OCI-LY7 (cell line): ENCODE data around the gene SNRNP27. TPM values are rescaled to one million over a fixed set of nuclear protein-coding genes. Genes with fewer than 3 reads are reported as not detected.

ENCODE experiments used
- BruUV-seq: library from RNA; stranded (reverse); fragments of 400-500 nt; replicated peaks from 2 replicates; lab custom pipeline; 2021; lab: Mats Ljungman, UMichigan
- CTCF ChIA-PET: fragments of 300-600 bp; sonication (Branson Sonifier 250); formaldehyde crosslinking; loops from one replicate; lab custom pipeline; 2022; ENCODE audit warnings: antibody characterized with exemption; ENCODE audit not compliant: unreplicated experiment; lab: Charles Lee
- POLR2A ChIA-PET: fragments of 300-600 bp; sonication (Branson Sonifier 250); formaldehyde crosslinking; loops from one replicate; lab custom pipeline; 2022; ENCODE audit warnings: antibody characterized with exemption; lab: Charles Lee
- DNase-seq: peaks from one replicate; pipeline ENCODE4 v3.0.0-alpha.2; 2015; ENCODE audit warnings: low spot score
- H2AFZ ChIP-seq: fragments of 200-600 bp; sonication (generic), shearing (Covaris generic); 2 replicates; pipeline ENCODE4 v1.6.1; 2014; ENCODE audit warnings: mild to moderate bottlenecking, antibody characterized with exemption, low read length, moderate library complexity
- H3K27ac ChIP-seq: fragments of 200-600 bp; sonication (generic); 2 replicates; pipeline ENCODE4 v1.5.1; 2014; ENCODE audit warnings: mixed run types, low read depth, mild to moderate bottlenecking, moderate library complexity, low read length, inconsistent platforms; ENCODE audit not compliant: poor library complexity, severe bottlenecking
- H3K36me3 ChIP-seq: fragments of 200-600 bp; sonication (generic); 2 replicates; pipeline ENCODE4 v1.6.1; 2014; ENCODE audit warnings: mild to moderate bottlenecking, antibody characterized with exemption, low read length, moderate library complexity, mixed read lengths; ENCODE audit not compliant: insufficient read depth
- H3K4me1 ChIP-seq: fragments of 200-600 bp; sonication (generic); 2 replicates; pipeline ENCODE4 v1.5.1; 2014; ENCODE audit warnings: mild to moderate bottlenecking, low read length; ENCODE audit not compliant: insufficient read depth, poor library complexity, severe bottlenecking
- H3K4me2 ChIP-seq: fragments of 200-600 bp; sonication (generic); 2 replicates; pipeline ENCODE4 v1.6.1; 2014; ENCODE audit warnings: mild to moderate bottlenecking, low read length
- H3K4me3 ChIP-seq: fragments of 200-600 bp; sonication (generic); 2 replicates; pipeline ENCODE4 v1.5.1; 2014; ENCODE audit warnings: mild to moderate bottlenecking, low read depth, low read length; ENCODE audit not compliant: poor library complexity, severe bottlenecking
- H3K79me2 ChIP-seq: fragments of 200-600 bp; sonication (generic); 2 replicates; pipeline ENCODE4 v1.6.1; 2016; ENCODE audit warnings: low read depth, mild to moderate bottlenecking, low read length, moderate library complexity, mixed read lengths; ENCODE audit not compliant: insufficient read depth
- H3K9me2 ChIP-seq: fragments of 200-600 bp; sonication (generic); 2 replicates; pipeline ENCODE4 v1.6.1; 2016; ENCODE audit warnings: mild to moderate bottlenecking, low read length, mixed read lengths; ENCODE audit not compliant: insufficient read depth
- H3K9me3 ChIP-seq: fragments of 200-600 bp; sonication (generic); 2 replicates; pipeline ENCODE4 v1.6.1; 2014; ENCODE audit warnings: mild to moderate bottlenecking, mixed run types, low read length, mixed read lengths
- H4K20me1 ChIP-seq: fragments of 200-600 bp; sonication (generic); 2 replicates; pipeline ENCODE4 v1.6.1; 2014; ENCODE audit warnings: mild to moderate bottlenecking, antibody characterized with exemption, low read length, moderate library complexity, mixed read lengths; ENCODE audit not compliant: insufficient read depth
- EZH2phosphoT487 ChIP-seq: fragments of 200-600 bp; sonication (generic); IDR thresholded peaks from 2 replicates; pipeline ENCODE4 v1.6.1; 2018; ENCODE audit warnings: low read depth, borderline replicate concordance, mild to moderate bottlenecking, mixed run types, antibody characterized with exemption, low read length, moderate library complexity, mixed read lengths
- intact Hi-C: fragments of 100-400 bp; cut with micrococcal nuclease; formaldehyde crosslinking; loops from one replicate; pipeline ENCODE4 v1.10.0; 2022; ENCODE audit not compliant: unreplicated experiment
- total RNA-seq, 2 experiments: library from RNA; depleted of rRNA in 1 of 2; stranded (reverse); fragments of >200 nt in 1 of 2; shearing (Covaris generic) in 1 of 2; gene quantifications; 2 replicates each; pipeline ENCODE4 v1.2.3, GENCODE V29; 2014 to 2022
- TF ChIP-seq, protein P1 (sequence below): fragments of 200-600 bp; sonication (generic); conservative IDR thresholded peaks from 2 replicates; pipeline ENCODE4 v1.5.1; 2014; ENCODE audit warnings: mild to moderate bottlenecking, antibody characterized with exemption, low read length, moderate library complexity, mixed read lengths

Gene SNRNP27
- total RNA-seq, 2 experiments from 2014 or later = 42.2 to 76.0 TPM

DNA sequence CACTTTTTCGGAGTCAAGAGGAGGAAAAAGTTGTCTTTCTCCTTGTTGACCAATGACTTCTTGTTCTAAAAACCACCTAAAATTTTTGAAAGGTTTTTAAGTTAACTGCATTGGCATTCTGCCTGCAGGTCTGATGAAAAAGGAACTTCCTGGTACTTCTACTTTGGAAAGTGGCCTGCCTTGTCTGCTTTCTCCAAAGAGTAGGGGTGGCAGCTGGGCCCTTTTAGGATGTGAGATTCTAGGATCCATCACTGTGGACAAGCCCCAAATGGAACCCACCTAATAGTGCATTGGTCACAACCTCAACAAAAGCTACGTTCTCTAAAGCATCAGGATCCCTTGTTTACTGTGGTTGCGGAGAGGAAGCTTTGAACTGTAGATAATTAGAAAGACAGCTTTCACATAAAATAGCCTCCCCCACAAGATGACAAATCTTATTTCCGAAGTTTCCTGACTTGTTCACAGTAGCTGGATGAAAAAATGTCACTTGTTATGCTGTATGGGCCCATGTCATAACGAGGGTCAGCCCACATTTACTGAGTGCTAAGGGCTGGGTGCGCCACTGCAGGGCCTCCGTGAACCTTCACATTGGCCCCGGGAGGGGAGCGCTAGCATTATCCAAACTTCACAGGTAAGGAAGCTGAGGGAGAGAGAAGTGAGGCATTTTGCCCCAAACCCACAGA lies 50.2 kb downstream of the SNRNP27 start:
- H3K9me2 ChIP-seq = no peaks in the 10 kb centered on the region
- BruUV-seq = no TSS peak
- ChIA-PET POLR2A (interaction anchor here (0.5 to 1.1 kb wide), 3 partner anchors 10 to 282 kb away, joined by 3 read pairs; no protein-coding TSS in a partner anchor), CTCF (interaction anchor here (0.9 kb wide), 1 partner anchor 238 kb away, joined by 6 read pairs; no protein-coding TSS in a partner anchor)
- no peaks in the 10 kb centered on the region for H3K36me3 ChIP-seq
- H3K9me3 ChIP-seq = no peaks in the 10 kb centered on the region
- no peaks in the 10 kb centered on the region for H4K20me1 ChIP-seq
- H3K27ac ChIP-seq = no peak overlapping the region
- intact Hi-C loops = no loop called here
- H3K4me1 ChIP-seq = peaks cover 17% of the 10 kb centered on the region
- H3K4me3 ChIP-seq = no peak overlapping the region
- no peak overlapping the region for H3K4me2 ChIP-seq
- DNase-seq = no peak
- H3K79me2 ChIP-seq = no peaks in the 10 kb centered on the region
- no peak overlapping the region for H2AFZ ChIP-seq
- no peak for TF ChIP-seq EZH2phosphoT487
- TF ChIP-seq, protein P1, sequence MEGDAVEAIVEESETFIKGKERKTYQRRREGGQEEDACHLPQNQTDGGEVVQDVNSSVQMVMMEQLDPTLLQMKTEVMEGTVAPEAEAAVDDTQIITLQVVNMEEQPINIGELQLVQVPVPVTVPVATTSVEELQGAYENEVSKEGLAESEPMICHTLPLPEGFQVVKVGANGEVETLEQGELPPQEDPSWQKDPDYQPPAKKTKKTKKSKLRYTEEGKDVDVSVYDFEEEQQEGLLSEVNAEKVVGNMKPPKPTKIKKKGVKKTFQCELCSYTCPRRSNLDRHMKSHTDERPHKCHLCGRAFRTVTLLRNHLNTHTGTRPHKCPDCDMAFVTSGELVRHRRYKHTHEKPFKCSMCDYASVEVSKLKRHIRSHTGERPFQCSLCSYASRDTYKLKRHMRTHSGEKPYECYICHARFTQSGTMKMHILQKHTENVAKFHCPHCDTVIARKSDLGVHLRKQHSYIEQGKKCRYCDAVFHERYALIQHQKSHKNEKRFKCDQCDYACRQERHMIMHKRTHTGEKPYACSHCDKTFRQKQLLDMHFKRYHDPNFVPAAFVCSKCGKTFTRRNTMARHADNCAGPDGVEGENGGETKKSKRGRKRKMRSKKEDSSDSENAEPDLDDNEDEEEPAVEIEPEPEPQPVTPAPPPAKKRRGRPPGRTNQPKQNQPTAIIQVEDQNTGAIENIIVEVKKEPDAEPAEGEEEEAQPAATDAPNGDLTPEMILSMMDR = no peak

DNA sequence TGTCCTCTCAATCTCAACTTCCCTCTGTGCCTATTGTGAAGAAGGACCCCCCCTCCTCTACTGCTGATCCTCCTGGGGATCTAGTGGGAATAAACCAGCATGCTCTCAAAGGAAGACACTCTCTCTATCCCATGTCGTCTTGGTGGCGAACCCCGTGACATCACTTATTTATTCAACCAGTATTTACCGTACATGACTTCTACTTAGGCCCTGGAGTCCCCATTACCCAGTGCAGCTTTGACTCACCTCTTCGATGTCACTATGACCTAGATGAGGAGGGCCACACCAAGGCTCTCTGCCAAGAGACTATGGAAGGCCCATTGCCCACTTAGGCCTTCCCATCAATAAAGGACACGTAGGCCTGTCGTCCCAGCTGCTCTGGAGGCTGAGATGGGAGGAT lies 51.0 kb downstream of the SNRNP27 start:
- H3K9me2 ChIP-seq = no peaks in the 10 kb centered on the region
- no peak overlapping the region for H3K4me3 ChIP-seq
- H4K20me1 ChIP-seq = no peaks in the 10 kb centered on the region
- BruUV-seq = no TSS peak
- POLR2A ChIA-PET = interaction anchor here (0.5 to 1.1 kb wide), 2 partner anchors 11 to 125 kb away, joined by 3 read pairs; no protein-coding TSS in a partner anchor
- H3K79me2 ChIP-seq = no peaks in the 10 kb centered on the region
- intact Hi-C loops = no loop called here
- peaks cover 17% of the 10 kb centered on the region for H3K4me1 ChIP-seq
- CTCF ChIA-PET = interaction anchor here (0.9 kb wide), 1 partner anchor 237 kb away, joined by 6 read pairs; no protein-coding TSS in a partner anchor
- H2AFZ ChIP-seq = no peak overlapping the region
- no peak overlapping the region for H3K27ac ChIP-seq
- no peaks in the 10 kb centered on the region for H3K36me3 ChIP-seq
- H3K4me2 ChIP-seq = no peak overlapping the region
- TF ChIP-seq, protein P1 = no peak
- no peak for TF ChIP-seq EZH2phosphoT487
- DNase-seq = no peak
- no peaks in the 10 kb centered on the region for H3K9me3 ChIP-seq

DNA sequence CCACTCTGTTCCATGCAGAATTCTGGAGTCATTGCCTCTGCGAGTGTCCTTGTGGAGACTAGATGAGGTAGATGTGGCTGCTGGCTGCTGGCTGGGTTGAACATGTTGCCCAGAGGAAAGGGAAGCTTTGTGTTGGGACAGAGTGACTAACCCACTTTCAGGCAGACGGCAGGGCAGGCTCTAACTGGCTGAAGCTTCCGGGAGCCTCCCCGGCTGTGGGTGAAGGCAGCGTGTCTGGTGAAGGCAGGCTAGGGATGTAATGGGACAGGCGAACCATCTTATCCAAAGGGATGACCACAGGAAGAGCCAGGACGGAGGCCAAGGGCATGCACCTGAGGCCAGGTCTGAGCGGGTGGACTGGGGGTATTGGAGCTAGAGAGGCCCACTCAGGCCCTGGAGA lies 51.7 kb downstream of the SNRNP27 start:
- Histone ChIP-seq H4K20me1 (no peaks in the 10 kb centered on the region), H3K27ac (no peak overlapping the region), H3K9me2 (no peaks in the 10 kb centered on the region), H2AFZ (no peak overlapping the region), H3K9me3 (no peaks in the 10 kb centered on the region), H3K79me2 (no peaks in the 10 kb centered on the region), H3K4me3 (no peak overlapping the region), H3K4me2 (no peak overlapping the region), H3K4me1 (peaks cover 17% of the 10 kb centered on the region), H3K36me3 (no peaks in the 10 kb centered on the region)
- BruUV-seq = no TSS peak
- intact Hi-C loops = no loop called here
- CTCF ChIA-PET = no interaction called here
- no peak for TF ChIP-seq EZH2phosphoT487
- TF ChIP-seq, protein P1 = no peak
- no peak for DNase-seq
- POLR2A ChIA-PET = interaction anchor here (1.1 kb wide), 1 partner anchor 12 kb away, joined by 3 read pairs; no protein-coding TSS in a partner anchor
